Activated naive CD8-positive, alpha-beta T cell (primary cell): ENCODE data around the gene RGL3.
"Not testable (repeated sequence)": the region's sequence is repeated elsewhere in the genome, so short reads cannot be mapped to it uniquely, and the experiment has no call there.

Experiments used
- H3K27ac Mint-ChIP-seq: one replicate; pipeline ENCODE4 v1.8.0; 2021; ENCODE audit warnings: mixed read lengths
- H3K27me3 Mint-ChIP-seq: one replicate; pipeline ENCODE4 v1.8.0; 2021; ENCODE audit warnings: mixed read lengths
- H3K36me3 Mint-ChIP-seq: one replicate; pipeline ENCODE4 v1.8.0; 2021; ENCODE audit warnings: mixed read lengths
- H3K4me1 Mint-ChIP-seq: one replicate; pipeline ENCODE4 v1.8.0; 2021; ENCODE audit warnings: low read depth, mixed read lengths
- H3K4me3 Mint-ChIP-seq: one replicate; pipeline ENCODE4 v1.8.0; 2021; ENCODE audit warnings: mild to moderate bottlenecking, mixed read lengths
- H3K9me3 Mint-ChIP-seq: one replicate; pipeline ENCODE4 v1.8.0; 2021; ENCODE audit warnings: low read depth, mixed read lengths

Gene RGL3

DNA sequence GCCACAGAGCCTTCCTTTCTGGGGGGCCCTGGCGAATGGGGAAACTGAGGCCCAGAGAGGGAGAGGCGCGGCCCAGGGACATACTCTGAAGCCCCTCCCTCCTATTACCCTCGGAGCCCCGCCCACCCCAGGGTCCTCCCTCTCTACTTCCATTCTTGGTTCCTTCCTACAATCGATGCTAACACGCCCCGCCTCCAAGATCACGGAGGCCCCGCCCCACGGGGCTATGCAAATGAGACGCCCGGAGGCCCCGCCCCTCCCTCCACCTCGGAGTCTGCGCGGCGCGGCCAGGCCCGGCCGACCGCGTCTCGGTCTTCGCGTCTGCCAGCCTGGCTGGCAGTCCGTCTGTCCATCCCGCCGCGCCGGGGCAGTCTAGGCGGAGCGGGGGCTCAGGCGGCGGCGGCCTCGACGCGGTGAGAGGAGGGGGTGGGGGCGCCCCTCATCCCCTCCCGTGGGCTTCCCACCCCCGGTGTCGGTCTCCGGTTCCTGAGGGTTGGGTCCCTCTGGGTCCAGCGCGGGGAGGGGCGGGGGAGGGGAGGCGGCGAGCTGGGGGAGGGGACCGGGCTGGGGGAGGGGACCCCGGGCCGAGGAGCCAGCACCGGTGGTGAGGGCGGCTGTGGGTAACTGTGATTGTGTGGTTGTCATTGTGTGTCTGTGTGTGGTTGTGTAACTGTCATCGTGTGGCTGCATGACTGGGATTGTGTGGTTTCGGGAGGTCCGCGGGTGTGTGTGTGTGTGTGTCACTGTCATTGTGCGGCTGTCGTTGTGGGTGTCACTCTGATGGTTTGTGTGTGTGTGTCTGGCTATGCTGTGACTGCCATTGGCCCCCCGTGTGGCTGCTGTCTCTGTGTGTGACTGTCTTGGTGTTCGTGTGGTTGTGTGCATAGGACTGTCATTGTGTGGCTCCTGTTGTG lies 63.7 kb downstream of the RGL3 start, which contains the start of gene PLPPR2:
TSS of gene PLPPR2 (plus strand) at position 273 of the 914 bp plus-strand sequence. CDS start 2,242 bp downstream, outside the sequence.
- Mint-ChIP-seq H3K36me3 (peaks cover 2% of the 10 kb centered on the region), H3K4me1 (peaks cover 9% of the 10 kb centered on the region), H3K4me3 (peak within 1 kb of the TSS; percentile 76), H3K9me3 (no peaks in the 10 kb centered on the region), H3K27me3 (peaks cover 6% of the 10 kb centered on the region), H3K27ac (no peak within 1 kb of the TSS)

DNA sequence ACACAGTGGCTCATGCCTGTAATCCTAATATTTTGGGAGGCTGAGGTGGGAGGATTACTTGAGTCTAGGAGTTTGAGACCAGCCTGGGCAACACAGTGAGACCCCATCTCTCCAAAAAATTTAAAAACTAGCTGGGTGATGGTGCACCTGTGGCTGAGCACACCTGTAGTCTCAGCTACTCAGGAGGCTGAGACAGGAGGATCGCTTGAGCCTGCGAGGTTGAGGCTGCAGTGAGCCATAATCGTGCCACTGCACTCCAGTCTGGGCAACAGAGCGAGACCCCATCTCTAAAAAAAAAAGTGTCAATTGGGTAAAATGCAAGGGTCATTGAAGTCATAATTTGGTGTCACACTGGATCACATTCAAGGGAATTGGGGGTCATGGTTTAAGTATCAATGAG lies 65.0 kb downstream of the RGL3 start:
- H3K4me3 Mint-ChIP-seq = peak overlapping the region; percentile 32
- H3K27ac Mint-ChIP-seq, H3K9me3 Mint-ChIP-seq, H3K36me3 Mint-ChIP-seq, H3K27me3 Mint-ChIP-seq, H3K4me1 Mint-ChIP-seq: not testable (repeated sequence)

DNA sequence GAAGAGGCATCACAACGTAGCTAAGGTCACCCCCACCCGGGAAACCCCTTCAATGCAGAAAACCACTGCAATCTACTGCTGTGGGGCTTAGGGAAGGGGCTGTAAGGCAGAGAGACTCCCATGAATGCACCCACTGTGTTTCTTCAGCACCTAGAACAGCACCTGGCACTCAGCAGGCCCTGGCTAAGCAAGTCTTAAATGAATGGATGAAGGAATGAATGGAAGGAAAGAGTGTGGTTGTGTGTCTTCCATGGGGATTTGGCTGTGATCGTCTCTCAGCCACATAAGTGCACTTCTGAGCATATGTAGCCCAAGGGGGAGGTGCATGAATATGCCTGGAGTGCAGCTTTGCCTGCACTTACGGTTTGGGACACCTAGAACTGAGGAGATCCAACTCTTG lies 69.9 kb downstream of the RGL3 start:
- H3K9me3 Mint-ChIP-seq = no peaks in the 10 kb centered on the region
- H3K4me1 Mint-ChIP-seq = peaks cover 27% of the 10 kb centered on the region
- H3K36me3 Mint-ChIP-seq = peaks cover 7% of the 10 kb centered on the region
- no peaks in the 10 kb centered on the region for H3K27me3 Mint-ChIP-seq
- H3K27ac Mint-ChIP-seq = no peak overlapping the region
- H3K4me3 Mint-ChIP-seq = no peak overlapping the region

DNA sequence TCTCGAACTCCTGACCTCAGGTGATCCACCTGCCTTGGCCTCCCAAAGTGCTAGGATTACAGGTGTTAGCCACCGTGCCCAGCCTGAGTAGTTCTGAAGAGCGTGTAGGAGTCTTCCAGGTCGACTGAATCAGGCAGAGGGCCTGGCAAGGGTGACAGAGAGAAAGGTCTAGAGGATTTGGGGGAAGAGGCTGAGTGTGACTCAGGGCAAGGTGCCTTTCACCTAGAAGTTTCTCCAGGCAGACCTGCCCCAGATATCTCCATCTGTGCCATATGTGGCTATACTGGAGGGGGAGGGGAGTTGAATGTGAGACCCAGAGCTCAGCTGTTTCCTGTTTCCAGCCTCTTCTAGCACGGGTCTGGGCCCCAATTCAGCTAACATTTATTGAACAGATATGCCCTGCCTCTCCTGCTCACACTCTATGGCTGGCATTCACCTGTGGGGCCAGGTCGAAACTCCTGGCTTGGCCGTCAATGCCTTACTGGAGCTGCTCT lies 71.5 kb downstream of the RGL3 start:
- H3K36me3 Mint-ChIP-seq = peaks cover 7% of the 10 kb centered on the region
- H3K27me3 Mint-ChIP-seq = no peaks in the 10 kb centered on the region
- H3K27ac Mint-ChIP-seq = no peak overlapping the region
- no peaks in the 10 kb centered on the region for H3K9me3 Mint-ChIP-seq
- H3K4me3 Mint-ChIP-seq = peak overlapping the region; percentile 98
- peaks cover 27% of the 10 kb centered on the region for H3K4me1 Mint-ChIP-seq

DNA sequence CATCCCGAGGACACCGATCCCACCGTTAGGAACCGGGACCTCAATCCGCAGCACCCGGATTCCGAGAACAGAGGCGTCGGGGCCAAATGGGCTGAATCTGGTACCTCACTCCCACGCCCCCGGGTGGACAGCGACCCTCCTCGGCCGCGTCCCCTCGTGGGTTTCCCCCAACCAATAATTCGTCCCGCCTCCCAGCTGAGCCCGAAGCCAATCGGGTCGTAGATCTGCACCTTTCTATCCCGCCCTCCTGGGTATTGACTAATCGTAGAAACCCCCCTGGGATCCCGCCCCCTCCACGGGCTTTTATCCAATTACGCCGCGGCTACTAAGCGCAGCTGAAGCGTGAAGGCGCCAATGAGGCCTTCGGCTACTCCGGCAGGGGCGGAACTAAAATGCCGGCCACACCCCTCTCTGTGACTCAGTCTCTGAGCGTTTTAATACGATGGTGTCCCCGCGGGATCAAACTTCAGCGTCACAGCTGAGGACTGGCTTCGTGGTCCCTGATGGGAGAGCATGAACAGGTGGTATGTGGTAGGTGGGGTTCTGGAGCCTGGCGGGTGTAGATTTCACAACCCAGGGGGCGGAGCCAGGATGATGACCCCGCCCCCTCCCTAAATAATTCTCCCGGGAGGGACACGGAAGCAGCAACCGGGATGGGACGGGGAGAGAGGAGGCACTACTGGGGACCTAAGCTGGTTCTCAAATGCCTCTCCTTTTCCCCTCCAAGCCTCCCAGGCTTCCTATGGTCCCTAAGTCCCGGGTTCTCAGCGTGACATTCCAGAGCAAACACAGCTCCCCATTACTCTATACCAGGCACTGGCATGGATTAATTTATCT lies 72.8 kb downstream of the RGL3 start, which contains the start of the genes CCDC159 and TMEM205:
TSS of gene CCDC159 (plus strand) at position 416 of the 837 bp plus-strand sequence. CDS start at position 504, 88 bp downstream.
TSS of gene TMEM205 (minus strand) at position 165 of the 837 bp plus-strand sequence. CDS start 649 bp downstream, outside the sequence.
- H3K27ac Mint-ChIP-seq = peak within 1 kb of the TSS; percentile 90
- H3K36me3 Mint-ChIP-seq = peaks cover 7% of the 10 kb centered on the region
- no peaks in the 10 kb centered on the region for H3K27me3 Mint-ChIP-seq
- peak within 1 kb of the TSS; percentile 98 for H3K4me3 Mint-ChIP-seq
- no peaks in the 10 kb centered on the region for H3K9me3 Mint-ChIP-seq
- H3K4me1 Mint-ChIP-seq = peaks cover 27% of the 10 kb centered on the region

DNA sequence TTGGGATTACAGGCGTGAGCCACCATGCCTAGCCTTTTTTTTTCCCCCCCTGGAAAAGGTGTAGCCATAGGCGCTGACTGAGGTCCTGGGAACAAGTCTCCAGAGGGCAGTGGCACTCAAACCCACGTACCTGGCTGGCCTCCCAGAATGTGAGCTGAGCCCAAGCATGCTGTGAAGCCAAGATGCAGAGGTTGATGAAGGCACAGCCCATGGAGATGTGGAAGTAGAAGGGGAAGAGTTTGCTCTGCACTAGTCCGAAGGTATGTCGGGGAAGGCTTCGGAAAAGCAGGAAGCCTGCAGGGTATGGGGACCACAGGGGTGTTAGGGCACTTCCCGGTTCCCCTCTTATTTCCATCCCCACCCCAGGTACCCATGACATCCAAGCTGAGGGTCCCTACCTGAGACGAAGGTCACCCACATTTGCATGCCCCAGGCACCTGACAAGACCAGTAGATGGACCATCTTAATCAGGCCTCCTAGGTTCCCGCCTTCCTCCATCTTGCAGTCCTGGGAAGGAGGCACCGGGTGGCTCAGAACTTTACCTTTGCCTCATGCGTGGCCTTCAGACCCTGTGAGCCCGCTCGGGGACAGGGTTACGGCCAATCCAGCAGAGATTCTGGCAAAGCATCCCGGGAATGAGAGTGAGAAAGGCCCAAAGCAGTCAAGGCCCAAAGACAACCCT lies 73.9 kb downstream of the RGL3 start:
- H3K27ac Mint-ChIP-seq = peak overlapping the region; percentile 90
- no peaks in the 10 kb centered on the region for H3K9me3 Mint-ChIP-seq
- peaks cover 27% of the 10 kb centered on the region for H3K4me1 Mint-ChIP-seq
- H3K27me3 Mint-ChIP-seq = no peaks in the 10 kb centered on the region
- peaks cover 7% of the 10 kb centered on the region for H3K36me3 Mint-ChIP-seq
- H3K4me3 Mint-ChIP-seq = peak overlapping the region; percentile 98
